Stimulated activated CD4-positive, alpha-beta T cell treated with anti-CD3 and anti-CD28 coated beads, Interleukin-1b, Interleukin-23, amount 100 ng/mL, for 24 hours (primary cell): ENCODE data around the gene CCN2.

Source experiments
- DNase-seq, 4 experiments: peaks; one replicate each; pipeline ENCODE4 v3.0.0-alpha.2; 2020; ENCODE audit warnings: low read depth in 4 of 4, low spot score in 1 of 4

CCN2 gene

DNA sequence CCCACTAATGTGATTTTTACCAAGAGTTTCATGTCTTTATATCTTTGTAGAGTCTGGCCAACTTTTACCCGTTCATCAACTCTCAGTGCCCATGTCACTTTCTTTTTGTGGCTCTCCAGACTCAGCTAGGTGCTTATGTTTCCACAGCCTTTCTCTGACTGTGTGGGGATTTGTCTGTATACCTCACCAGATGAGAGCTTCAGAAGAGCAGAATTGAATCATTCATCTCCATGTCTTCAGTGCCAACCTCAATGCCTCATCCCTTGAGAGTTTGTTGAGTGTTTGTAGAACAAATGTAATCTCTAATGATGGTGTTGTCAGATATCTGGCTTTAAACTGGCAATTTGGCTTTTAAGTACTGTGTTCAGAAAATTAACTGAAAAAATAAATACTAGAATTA, 16.8 kb upstream of the CCN2 start:
- DNase-seq, result no peak

- DNase-seq, result no peak
Measured at GRCh38 chr6:131966443-131966842, 15.3 kb upstream of the CCN2 start.

DNA sequence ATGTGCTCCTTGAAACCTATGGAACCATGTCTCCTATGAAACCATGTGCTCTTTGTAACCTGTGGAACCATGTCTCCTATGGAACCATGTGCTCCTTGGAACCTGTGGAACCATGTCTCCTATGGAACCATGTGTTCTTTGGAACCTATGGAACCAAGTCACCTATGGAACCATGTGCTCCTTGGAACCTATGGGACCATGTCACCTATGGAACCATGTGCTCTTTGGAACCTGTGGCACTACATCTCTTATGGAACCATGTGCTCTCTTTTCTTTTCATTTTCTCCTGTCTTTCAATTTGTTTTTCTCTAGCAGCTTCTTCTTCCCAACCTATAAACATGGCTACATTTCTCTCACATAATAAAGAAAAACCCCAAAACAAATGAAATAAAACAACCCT, 11.9 kb upstream of the CCN2 start:
- no peak for DNase-seq

GRCh38 chr6:131960371-131961133, 9.4 kb upstream of the CCN2 start:
- no peak for DNase-seq

GRCh38 chr6:131958542-131959470, 7.6 kb upstream of the CCN2 start:
- DNase-seq, result no peak

DNA sequence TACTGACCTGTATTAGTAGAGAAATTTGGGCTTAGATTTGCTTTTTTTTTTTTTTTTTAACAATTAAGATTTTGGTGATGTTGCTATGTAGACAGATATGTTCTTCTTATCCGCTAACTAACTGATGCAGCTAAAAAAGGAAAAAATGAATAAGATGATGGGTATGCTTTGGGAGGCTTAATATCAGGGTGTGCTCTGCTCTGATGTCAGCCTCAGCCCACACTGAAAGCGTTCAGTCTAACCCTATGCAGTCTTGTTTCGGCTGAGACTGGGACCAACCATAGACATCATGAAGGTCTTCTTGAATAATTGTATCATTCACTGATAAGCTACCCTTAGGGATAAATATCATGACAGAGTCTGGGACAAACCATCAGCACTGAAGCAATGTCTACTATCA, 6.9 kb upstream of the CCN2 start:
- DNase-seq, result no peak

DNA sequence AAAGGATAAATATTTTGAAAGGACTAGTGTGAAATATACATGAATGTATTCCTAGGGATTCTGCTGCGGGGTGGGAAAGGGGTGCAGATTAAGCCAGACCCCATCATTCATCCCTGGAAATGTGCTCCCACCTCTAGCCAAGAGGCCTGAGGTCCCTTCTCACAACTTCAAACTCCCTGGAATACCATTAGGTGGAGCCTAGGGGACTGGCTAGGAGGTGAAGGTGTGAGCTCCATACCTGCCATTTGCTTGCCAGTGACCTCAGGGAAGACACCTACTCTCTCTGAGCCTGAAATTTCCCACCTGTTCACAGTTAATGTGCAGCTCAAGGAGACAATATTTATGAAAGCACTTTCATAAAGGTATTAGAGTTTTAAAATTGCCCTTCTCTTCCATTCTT, 4.7 kb upstream of the CCN2 start:
- no peak for DNase-seq

DNA sequence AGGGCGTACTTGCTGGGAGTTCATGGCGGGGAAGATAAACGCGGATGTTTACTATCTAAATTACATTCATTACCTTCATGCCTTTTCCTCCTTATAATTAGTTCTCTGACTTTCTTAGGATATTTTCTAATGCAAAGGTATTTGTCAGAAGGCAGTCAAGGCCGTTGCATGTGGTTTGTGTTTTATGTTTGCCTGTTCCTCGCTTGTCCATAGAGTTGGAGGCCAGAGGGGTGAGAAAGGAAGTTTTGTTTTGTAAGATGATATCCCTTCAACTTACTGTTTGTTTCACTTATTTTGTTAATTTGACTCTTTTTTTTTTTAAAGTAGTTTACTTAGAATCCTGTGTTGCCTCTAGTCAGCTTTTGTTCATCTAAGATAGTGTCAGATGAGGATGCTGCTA, 4.0 kb upstream of the CCN2 start:
- DNase-seq, result no peak

DNA sequence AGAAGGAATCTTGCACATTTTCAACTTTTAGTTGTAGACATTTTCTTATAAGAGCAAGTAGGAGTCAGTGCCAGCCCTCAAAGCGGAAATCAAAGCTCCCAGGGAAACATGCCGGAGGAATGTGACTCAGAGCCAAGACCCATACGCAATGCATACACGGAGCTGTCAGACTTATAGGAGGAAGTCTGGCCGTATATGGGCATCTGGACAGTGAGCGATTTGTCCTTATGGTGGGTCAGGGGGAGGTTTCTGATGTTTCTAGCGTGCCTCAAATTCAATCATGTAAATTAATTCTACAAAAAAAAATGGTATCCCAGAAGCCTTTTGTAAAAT, 3.6 kb upstream of the CCN2 start:
- no peak for DNase-seq

DNA sequence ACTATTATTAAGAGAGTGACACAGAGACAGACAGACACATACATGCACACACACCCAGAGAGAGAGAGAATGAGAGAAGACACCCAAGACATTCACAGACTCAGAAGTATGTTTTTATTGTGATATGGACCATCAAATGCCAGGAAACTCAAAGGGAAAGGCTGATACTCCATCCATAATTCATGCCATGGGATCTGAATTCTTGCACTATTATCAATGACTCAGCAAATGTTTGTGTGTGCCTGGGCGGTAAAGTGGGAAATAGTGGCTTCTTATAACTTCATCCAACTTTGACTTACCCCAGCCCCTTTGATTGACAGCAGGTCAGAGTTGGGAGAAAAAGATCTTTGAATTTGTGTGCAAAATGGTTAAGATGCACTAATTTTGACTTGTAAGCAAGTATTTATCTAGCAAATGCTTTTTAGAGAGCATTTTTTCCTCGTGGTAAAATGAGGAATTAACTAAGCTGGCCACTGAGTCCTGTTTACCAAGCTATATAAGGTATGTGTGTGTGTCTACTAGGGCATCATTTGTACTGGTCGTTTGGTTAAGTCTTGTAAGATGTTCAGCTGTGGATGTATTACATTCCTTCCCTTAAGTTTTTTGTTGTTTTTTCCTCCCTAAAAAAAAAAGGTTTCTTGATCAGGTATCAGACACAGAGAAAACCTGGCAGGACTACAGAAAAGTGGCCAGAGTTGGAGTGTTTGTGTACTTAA, 3.0 kb upstream of the CCN2 start:
- no peak for DNase-seq

DNA sequence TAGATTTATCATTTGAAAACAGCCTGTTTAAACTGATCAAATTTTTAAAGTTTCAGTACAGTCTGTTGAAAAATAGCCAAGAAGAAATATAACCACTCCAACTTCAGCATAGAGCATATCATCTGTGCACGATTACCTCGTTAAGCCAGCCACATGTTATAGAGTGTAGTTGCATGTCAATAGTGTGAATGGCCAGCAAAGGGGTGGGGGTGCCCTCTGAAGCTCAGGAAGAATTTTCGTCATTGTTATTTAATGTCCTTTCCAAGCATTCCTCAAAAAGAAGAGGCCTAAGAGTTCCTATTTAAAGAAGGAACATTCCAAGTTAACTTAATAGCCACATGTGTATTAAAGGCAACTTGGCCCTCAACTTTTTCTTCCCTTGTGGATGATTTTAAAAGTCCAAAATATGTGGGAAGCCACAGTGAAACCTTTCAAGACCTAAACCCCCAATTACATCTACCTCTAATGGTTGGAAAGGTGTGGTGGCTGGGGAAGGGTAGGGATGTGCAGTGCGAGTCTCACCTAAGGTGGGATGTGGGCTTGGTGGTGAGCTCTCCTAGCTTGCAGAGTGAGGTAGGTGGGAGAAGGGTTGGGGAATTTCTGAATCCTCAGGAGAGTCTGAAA, 1.8 kb upstream of the CCN2 start:
- DNase-seq, result no peak

DNA sequence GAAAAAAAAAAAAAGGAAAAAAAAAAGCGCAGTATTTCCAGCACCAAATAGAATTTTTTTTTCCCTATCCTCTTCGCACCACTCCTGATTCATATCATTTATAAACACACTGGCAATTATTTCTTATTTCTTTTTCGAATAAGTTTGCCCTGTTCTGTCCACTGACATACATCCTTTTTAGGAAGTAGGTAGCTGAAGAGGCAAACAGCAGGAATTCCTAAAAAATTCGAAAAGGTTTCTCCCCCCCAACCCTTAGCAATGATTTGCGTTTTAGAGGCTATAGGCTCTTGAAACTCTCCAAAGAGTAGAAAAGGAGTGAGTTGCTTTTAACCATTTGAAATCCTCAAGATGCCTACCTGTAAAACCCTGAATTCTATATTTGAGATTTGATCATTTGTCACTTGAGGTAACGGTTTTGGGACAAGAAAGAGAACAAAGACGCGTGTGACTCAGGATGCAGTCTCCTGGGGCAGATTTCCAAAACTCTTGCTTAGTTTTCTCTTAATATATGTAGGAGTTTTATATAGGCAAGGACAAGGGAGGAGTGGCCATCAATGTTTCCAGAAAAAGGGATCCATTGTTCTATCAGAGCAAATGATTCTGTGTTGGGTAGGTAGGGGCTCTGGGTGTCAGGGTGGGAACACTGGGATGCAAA, 531 bp upstream of the CCN2 start:
- DNase-seq, result no peak

DNA sequence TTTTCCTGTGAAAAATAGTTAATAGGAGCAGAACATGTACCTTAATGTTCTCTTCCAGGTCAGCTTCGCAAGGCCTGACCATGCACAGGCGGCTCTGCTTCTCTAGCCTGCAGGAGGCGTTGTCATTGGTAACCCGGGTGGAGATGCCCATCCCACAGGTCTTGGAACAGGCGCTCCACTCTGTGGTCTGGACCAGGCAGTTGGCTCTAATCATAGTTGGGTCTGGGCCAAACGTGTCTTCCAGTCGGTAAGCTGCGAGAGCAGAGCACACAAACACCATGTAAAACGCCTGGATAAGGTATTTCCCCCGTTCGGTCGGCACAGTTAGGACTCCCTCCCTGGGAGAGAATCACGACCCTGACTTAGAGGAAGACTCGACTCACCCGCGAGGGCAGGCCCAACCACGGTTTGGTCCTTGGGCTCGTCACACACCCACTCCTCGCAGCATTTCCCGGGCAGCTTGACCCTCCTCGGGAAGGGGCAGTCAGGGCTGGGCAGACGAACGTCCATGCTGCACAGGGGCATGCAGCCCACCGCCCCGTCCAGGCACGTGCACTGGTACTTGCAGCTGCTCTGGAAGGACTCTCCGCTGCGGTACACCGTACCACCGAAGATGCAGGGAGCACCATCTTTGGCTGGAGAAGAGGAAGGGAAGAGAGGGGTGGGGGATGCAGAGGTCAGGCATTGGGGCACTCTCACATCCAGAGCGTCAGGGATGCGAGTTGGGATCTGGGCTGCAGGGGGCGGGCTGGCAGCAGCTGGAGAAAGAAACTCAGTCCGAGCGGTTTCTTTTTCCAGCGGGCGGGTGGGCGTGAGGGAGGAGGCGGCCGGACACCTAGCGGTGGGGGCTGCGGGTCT, 1.0 kb downstream of the CCN2 start:
- no peak for DNase-seq

GRCh38 chr6:131949620-131949908, 1.6 kb downstream of the CCN2 start:
- DNase-seq, result no peak

DNA sequence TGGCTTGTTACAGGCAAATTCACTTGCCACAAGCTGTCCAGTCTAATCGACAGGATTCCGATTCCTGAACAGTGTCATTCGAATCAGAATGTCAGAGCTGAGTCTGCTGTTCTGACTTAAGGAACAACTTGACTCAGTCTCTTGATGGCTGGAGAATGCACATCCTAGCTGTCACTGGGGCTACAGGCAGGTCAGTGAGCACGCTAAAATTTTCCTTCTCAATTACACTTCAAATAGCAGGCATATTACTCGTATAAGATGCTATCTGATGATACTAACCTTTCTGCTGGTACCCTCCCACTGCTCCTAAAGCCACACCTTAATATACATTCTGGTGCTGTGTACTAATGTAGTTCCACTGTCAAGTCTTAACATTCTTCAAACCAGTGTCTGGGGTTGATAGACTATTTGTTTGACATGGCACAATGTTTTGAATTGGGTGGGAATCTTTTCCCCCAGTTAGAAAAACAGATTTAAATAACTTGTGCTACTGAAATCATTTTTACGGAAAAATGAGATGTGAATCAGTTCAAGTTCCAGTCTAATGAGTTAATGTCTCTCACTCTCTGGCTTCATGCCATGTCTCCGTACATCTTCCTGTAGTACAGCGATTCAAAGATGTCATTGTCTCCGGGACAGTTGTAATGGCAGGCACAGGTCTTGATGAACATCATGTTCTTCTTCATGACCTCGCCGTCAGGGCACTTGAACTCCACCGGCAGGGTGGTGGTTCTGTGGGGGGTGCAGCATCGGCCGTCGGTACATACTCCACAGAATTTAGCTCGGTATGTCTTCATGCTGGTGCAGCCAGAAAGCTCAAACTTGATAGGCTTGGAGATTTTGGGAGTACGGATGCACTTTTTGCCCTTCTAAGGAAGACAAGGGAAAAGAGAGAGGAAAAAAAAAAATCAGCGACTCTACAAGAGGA, 2.2 kb downstream of the CCN2 start:
- DNase-seq, result no peak

GRCh38 chr6:131947986-131948661, 3.0 kb downstream of the CCN2 start:
- no peak for DNase-seq

DNA sequence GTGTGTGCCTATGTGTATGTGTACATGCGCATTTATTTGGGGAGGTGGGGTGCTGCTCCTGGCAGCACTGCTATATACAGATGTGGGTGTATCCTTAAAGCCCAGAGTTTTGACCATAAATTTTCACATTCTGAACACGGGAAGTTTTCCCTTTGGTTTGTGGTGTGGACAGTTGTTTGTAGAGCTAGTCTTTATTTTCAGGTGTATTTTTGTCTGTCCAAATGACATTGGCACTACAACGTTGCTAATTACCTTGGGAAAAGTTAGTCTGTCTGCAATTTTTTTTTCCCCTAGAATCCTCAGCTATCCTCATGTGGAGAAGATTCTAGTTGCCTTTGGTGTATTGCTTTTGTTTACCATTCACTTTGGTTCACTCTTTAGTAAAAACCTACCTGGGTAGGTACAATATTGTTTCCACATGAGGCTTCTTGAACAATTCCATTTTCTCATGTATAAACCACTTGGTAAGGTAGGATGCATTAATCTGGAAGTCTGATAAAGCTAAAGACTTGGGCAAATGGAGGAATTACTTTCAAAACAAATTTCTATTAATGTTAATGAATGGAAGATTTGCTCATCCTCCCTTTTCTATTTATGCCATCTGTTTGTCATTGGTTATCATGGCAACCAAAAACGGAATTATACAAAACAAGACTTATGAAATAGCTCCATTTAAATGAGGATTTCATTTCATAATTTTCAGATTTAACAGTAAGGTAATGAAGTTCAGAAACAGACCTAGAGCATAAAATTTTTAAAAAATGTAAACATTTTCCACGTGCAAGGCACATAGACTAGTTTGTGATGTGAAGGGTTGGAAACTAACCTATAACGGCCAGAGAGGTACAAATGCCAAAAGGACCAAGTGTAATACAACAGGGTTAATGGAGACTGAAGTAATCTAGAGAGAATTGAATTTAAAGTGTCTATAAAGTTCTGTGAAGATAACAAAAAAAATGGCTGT, 3.9 kb downstream of the CCN2 start:
- DNase-seq, result no peak
